Caki2 (cell line): ENCODE results near the gene TSPAN18. TPM values are rescaled to one million over a fixed set of nuclear protein-coding genes. Genes with fewer than 3 reads are reported as not detected.
"Not testable (repeated sequence)": the region's sequence is repeated elsewhere in the genome, so short reads cannot be mapped to it uniquely, and the experiment has no call there.

Experiments
- DNase-seq: peaks from one replicate; pipeline ENCODE4 v3.0.0-alpha.2; 2015; ENCODE audit warnings: low read depth
- in situ Hi-C: cut with HindIII; loops from 2 replicates; pipeline ENCODE4 v1.10.0; 2016; ENCODE audit warnings: low sequenced_read_pairs, low pct_unique_long_range_greater_than_20kb, mixed read lengths
- total RNA-seq: library from RNA; depleted of rRNA; stranded (reverse); fragments of >200 nt; shearing (Covaris generic); gene quantifications from 2 replicates; pipeline ENCODE4 v1.2.3, GENCODE V29; 2014; ENCODE audit warnings: low replicate concordance

Gene TSPAN18
- total RNA-seq, 1 experiment from 2014 or later = not detected

DNA sequence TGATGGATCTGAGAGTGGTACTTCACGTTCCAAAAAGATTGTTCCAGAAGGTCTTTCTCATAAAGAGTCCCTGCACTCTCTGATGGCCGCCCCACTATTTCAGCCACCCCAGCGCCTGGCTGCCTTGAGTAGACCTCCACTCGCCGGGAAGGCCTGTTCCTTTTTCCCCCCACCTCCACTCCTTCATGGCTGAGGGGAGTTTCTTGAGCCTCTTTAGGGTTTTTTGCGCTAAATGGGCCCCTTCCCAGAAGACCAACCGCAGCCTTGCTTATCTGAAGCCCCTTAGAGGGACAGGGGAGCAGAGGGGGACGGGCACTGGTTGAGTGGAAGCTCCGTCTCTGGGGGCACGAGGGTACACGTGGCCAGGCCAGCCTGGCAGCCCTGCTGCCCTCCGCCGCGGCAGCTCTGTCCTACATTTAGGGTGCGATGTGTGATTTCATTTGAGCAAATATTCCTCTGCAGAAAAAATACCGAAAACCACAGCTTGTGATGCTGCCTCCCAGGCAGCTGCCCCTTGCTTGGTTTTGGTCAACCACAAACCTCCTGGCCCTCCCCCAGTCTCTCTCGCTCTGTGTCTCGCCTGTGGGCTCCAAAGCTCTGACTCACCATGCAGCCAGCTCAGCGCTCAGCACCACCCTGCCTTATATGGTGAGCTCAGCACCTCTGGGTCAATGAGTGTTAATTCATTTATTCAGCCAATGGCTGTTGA lies 135.2 kb downstream of the TSPAN18 start:
- DNase-seq = peak; percentile 89
- in situ Hi-C loops = no loop called here

- DNase-seq = no peak
- in situ Hi-C loops = no loop called here
These were observed 135.9 kb downstream of the TSPAN18 start for GRCh38 chr11:44862558-44863101.

- in situ Hi-C loops = no loop called here
- no peak for DNase-seq
These were observed 136.5 kb downstream of the TSPAN18 start for GRCh38 chr11:44863231-44863630.

DNA sequence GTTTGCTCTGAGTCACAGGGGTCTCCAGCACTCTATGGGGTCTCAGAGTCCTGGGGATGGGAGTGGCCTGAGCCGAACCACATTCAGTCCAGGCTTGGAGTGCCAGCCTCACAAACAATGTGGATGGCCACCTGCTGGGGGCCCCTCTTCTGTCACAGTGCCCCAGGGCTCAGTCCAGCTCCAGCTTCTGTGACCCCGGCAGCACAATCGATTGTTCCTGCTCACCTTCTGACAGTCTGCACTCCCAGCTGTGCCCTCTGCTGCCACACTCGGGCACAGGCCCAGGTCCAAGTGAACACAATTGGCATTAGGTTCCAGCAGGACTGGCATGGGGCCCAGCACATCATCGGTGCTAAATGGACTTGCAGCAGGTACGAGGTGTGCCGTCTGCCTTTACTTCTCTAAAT lies 139.1 kb downstream of the TSPAN18 start:
- DNase-seq = no peak
- in situ Hi-C loops = no loop called here

GRCh38 chr11:44866286-44866685 lies 139.5 kb downstream of the TSPAN18 start:
- in situ Hi-C loops = no loop called here

DNA sequence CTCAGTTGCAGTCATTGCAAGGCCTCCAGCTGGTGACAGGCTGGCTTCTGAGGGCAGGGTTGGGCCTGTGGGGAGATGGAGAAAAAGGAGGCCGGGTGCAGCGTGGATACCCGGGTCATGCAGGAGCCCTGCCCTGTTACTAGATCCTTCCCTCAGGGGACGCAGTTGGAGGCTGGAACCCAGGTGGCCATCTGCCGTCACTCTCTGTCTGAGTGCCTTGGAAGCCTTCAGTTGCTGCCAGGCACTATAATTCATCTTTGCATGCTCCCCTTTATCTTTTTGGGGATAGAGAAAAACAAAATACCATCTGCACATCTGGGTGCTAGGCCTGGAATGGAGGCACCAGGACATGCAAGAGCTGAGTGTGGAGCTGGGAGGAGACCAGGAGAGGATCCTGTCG lies 141.3 kb downstream of the TSPAN18 start:
- no peak for DNase-seq
- in situ Hi-C loops = no loop called here

More at GRCh38 chr11:44866286-44866685, 139.5 kb downstream of the TSPAN18 start:
- no peak for DNase-seq

DNA sequence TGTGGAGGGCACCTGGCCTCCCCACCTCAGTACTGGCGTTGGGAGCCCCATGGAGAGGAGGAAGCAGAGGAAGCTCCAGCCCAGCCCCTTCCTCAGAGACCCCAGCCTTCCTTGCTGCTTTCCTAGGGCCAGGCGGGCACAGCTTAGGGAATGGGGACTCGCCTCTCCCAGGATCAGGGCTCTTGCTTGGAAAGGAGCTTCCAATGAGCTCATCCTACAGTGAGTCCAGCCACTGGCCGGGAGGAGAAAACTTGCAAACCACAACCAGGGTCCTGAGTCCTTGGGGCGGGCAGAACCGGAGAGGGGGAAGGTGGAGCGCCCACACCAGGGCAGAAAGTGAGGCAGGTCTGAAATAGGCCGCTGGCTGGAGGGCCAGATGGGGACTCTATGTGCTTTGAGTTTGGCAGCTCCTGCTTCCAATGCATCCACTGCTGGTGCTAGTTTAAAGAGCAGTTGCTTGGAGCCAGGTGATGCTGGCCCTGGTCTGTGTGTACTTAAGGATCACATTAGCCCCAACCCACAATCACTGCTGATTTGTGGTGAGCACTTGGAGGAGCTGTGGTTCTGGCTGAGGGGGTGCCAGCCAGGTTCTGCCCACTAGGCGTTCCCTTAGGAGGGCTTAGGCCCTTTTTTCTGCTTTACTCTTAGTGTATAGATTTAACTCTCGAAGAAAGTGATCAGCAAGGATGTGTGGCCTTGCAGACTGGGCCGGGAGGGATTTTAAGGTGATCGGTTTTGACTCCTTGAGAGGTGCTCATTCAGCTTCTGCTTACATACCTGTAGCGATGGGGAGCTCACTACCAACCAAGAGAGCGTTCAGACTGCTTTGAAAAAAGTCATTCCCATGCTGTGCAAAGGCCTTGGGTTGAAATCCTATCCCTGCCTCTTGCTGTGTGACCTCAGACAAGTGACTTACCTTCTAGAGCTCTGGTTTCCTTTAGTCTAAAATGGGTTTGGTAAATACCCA lies 142.0 kb downstream of the TSPAN18 start:
- in situ Hi-C loops = no loop called here
- DNase-seq = no peak

GRCh38 chr11:44870181-44870580 lies 143.4 kb downstream of the TSPAN18 start:
- in situ Hi-C loops = no loop called here
- no peak for DNase-seq

DNA sequence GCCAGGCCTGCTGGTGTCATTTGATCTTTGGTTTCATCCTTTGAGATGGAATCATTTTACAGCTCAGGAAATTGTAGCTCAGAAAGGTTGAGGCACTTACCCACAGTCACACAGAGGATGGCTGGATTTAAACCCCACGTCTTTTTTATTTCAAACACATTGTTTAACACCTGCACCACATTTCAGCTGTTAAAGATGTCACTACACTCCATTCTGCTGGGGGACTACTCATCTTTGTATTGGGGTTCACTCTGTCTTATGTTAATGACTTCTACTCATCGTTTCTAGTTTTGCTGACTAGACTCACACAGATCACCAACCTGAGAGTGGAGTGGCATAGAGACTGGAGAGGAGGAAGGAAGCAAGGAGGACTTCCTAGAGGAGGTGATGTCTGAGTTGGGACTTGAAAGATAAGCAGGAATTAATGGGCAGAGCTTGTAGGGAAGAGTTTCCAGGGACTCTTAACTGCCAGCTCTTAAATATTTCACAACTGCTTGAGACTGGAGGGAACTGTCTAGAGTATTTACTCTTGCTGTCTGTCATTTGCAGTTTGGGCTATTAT lies 143.9 kb downstream of the TSPAN18 start:
- DNase-seq = no peak
- in situ Hi-C loops = no loop called here

DNA sequence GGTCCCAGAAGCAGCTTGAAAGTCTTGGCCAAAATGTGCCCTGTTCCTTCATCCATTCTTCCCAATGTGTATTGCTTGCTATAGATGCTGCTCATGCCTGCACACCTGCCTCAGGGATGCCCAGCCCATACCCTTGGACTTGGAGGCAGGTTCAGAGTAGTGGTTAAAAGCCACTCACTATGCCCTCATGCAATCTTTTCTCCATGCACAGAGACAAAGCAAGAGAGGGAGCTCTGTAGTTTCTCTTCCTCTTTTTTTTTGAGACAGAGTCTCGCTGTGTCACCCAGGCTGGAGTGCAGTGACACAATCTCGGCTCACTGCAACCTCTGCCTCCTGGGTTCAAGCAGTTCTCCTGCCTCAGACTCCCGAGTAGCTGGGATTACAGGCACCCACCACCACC lies 144.9 kb downstream of the TSPAN18 start:
- in situ Hi-C loops, DNase-seq: not testable (repeated sequence)

GRCh38 chr11:44872556-44872955 lies 145.8 kb downstream of the TSPAN18 start:
- no peak for DNase-seq
- in situ Hi-C loops = no loop called here

GRCh38 chr11:44873537-44873936 lies 146.8 kb downstream of the TSPAN18 start:
- in situ Hi-C loops = no loop called here
- DNase-seq = no peak

DNA sequence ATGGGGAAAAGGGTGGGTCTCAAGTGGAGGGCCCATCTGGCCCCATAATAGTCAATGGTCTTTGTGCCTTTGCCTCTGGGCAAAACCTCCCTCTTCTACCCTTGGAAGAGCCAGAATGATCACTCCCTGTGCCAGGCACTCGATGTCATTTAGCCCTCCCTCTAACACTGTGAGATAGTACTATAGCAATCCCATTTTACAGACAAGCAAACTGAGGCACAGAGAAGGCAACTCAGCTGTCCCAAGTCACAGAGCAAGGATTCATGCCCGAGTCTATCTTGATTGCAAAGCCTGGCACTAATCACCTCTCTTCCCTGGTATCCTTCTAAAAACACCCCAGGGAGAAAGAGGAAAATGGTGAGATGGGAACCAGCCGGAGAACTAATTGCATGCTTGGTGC lies 147.5 kb downstream of the TSPAN18 start:
- in situ Hi-C loops = no loop called here

DNA sequence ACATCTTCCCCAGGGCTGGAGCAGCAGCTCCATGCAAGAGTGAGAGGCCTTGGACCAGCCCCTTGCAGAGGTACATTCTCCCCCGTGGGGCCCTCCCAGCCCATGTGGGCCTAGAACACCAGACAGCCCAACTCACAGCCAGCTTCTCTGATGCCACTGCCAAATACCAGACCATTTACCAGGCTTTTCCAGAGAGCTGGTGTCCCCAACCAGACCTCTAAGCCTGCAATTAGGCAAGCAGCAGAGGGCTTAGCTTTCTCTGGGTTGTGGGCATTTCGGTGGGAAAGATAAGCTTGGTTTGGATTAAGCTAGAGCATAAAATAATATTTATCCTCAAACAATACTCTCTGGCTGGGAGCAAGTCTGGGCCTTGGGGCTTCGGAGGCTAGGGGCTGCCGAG lies 148.3 kb downstream of the TSPAN18 start:
- in situ Hi-C loops = no loop called here

More for the DNA sequence above, 147.5 kb downstream of the TSPAN18 start:
- DNase-seq = no peak

GRCh38 chr11:44876194-44876723 lies 149.5 kb downstream of the TSPAN18 start:
- no peak for DNase-seq
- in situ Hi-C loops = no loop called here

More for the DNA sequence above, 148.3 kb downstream of the TSPAN18 start:
- no peak for DNase-seq

DNA sequence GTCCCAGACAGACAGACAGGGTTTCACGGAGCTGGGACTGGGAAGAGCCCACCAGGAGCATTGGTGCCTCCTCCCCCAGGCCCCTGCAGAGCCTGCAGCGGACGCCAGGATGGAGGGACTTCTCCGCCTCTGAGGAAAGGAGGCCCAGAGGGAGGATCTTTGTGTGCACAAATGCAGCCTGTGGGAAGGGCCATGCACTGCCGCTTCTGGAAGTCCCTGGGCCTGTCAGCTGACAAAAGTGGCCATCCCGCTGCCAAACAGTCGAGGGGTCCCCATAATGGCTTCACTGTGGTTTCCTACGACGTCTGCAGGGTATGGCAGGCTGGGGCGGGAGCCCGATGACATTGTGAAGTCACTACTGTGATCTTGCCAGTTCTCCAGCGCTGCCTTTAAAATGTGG lies 150.1 kb downstream of the TSPAN18 start:
- no peak for DNase-seq
- in situ Hi-C loops = no loop called here

- in situ Hi-C loops = no loop called here
- no peak for DNase-seq
These were observed 151.1 kb downstream of the TSPAN18 start for GRCh38 chr11:44877571-44878497.
